Measurements from ENCODE around the gene IFNG-AS1. TPM values are rescaled to one million over a fixed set of nuclear protein-coding genes. Genes with fewer than 3 reads are reported as not detected.

Gene IFNG-AS1
- total and polyA plus RNA-seq, 2 experiments from 2014 or later: not detected

DNA sequence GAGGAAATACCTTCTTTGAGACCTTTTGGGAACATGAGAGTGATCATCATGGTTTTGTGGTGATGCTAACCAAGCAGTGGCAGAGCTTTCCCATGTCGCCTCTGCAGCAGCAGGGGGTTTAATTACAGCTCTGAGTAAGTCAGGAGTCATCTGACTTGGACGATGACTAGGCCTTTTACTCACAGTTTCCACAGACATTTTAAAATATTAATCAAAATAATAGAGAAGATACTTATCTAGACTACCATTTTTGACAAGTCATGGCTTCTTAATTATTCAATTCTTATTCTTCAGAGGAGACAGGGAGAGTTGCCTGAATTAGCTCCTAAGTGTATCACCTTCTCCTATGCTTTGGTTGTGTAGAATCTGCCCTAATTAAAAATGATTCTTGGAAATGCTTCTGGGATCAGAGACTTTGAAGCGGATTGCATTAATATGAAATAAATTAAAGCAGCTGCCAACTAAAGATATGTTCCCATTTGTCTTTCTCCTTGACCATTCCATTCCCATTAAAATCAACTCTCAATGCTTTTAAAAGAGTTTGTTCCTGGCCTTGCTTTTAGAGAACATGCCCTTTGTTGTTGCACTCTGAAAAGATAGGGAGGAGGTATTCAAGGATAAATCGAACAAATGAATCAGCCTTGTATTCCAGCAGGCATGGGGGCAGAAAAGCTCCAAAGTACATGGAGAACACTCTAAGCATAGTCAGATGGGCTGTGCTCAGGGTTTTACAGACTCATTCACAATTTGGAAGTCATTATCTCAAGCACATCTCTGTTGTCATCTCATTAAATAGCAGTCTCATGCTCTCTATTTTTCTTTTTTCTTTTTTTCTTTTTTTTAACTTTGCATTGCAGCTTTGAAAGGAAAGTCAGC is 7.7 kb upstream of the IFNG-AS1 start:
- DNase-seq (ENCODE audit: low spot score): no peak
- H3K9me2 ChIP-seq (replicated peaks; ENCODE audit: insufficient read depth): no peaks in the 10 kb centered on the region
- H2AFZ ChIP-seq: no peak overlapping the region
- no peaks in the 10 kb centered on the region for H3K79me2 ChIP-seq
- H4K20me1 ChIP-seq (ENCODE audit: insufficient read depth, poor library complexity, severe bottlenecking): no peaks in the 10 kb centered on the region
- WGBS (ENCODE audit: low lambda C conversion rate, missing lambda C conversion rate): 75% methylated on average over 4 of the region's 4 CpGs
- no peak overlapping the region for H3K4me3 ChIP-seq
- no peak overlapping the region for H3K4me2 ChIP-seq
- H3K9me3 ChIP-seq (ENCODE audit: low read depth): no peaks in the 10 kb centered on the region
- H3K27me3 ChIP-seq: no peaks in the 10 kb centered on the region
- TF ChIP-seq, protein P1, sequence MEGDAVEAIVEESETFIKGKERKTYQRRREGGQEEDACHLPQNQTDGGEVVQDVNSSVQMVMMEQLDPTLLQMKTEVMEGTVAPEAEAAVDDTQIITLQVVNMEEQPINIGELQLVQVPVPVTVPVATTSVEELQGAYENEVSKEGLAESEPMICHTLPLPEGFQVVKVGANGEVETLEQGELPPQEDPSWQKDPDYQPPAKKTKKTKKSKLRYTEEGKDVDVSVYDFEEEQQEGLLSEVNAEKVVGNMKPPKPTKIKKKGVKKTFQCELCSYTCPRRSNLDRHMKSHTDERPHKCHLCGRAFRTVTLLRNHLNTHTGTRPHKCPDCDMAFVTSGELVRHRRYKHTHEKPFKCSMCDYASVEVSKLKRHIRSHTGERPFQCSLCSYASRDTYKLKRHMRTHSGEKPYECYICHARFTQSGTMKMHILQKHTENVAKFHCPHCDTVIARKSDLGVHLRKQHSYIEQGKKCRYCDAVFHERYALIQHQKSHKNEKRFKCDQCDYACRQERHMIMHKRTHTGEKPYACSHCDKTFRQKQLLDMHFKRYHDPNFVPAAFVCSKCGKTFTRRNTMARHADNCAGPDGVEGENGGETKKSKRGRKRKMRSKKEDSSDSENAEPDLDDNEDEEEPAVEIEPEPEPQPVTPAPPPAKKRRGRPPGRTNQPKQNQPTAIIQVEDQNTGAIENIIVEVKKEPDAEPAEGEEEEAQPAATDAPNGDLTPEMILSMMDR (IDR thresholded peaks at IDR 0.05; ENCODE audit: poor library complexity): no peak
- no peak overlapping the region for H3K27ac ChIP-seq
- no peaks in the 10 kb centered on the region for H3K4me1 ChIP-seq (ENCODE audit: insufficient read depth)
- no peaks in the 10 kb centered on the region for H3K36me3 ChIP-seq (replicated peaks; ENCODE audit: insufficient read depth, low read depth)

DNA sequence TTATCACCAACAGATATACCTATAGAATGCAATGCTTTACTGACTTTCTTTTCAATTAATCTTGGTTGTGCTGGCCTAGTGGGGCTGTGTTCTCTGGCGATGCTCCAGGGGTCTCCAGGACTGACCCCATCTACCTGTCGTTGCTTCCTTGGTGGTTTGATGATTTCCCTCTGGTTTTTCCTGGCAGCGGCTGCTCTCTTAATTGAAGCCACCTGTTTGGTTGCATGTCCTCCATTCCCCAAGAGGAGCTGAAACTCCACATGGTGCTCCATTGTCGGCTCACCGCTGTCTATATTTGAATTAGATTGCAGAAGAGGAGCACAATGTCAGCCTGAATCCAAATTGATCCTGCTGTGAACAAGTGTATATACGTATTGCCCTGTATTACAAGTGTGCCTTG is 7.1 kb upstream of the IFNG-AS1 start:
- Histone ChIP-seq H2AFZ (no peak overlapping the region), H3K4me1 (ENCODE audit: insufficient read depth) (no peaks in the 10 kb centered on the region), H3K27me3 (no peaks in the 10 kb centered on the region), H4K20me1 (ENCODE audit: insufficient read depth, poor library complexity, severe bottlenecking) (no peaks in the 10 kb centered on the region), H3K4me3 (no peak overlapping the region), H3K79me2 (no peaks in the 10 kb centered on the region), H3K27ac (no peak overlapping the region), H3K9me3 (ENCODE audit: low read depth) (no peaks in the 10 kb centered on the region), H3K36me3 (replicated peaks; ENCODE audit: insufficient read depth, low read depth) (no peaks in the 10 kb centered on the region), H3K9me2 (replicated peaks; ENCODE audit: insufficient read depth) (no peaks in the 10 kb centered on the region), H3K4me2 (no peak overlapping the region)
- no peak for TF ChIP-seq EZH2 (IDR thresholded peaks at IDR 0.05; ENCODE audit: borderline replicate concordance)
- TF ChIP-seq EZH2phosphoT487 (IDR thresholded peaks at IDR 0.05; ENCODE audit: low read depth, severe bottlenecking, unreplicated experiment): no peak
- TF ChIP-seq, protein P1 (IDR thresholded peaks at IDR 0.05; ENCODE audit: poor library complexity): no peak
- no peak for DNase-seq (ENCODE audit: low spot score)
- 60% methylated on average over 6 of the region's 6 CpGs for WGBS (ENCODE audit: low lambda C conversion rate, missing lambda C conversion rate)

DNA sequence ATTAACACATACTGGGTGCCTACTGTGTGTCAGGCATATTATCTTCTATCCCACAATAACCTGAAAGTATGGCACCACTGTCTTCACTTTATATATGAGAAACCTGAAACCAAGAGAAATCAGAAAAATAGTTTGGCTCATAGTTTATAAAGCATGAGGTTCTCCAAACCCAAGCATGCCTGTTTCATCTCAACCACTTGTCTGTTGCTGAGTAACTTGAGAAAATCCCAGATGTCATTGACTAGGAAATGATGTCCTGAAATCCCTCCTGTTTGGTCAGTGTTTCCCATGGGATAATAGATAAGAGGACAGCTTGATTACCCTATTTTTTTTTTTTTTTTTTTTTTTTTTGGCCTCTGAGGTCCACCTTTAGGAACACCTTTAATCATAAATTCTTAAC is 2.6 kb upstream of the IFNG-AS1 start:
- H3K4me2 ChIP-seq: no peak overlapping the region
- no peaks in the 10 kb centered on the region for H4K20me1 ChIP-seq (ENCODE audit: insufficient read depth, poor library complexity, severe bottlenecking)
- no peak for DNase-seq (ENCODE audit: low spot score)
- no peaks in the 10 kb centered on the region for H3K4me1 ChIP-seq (ENCODE audit: insufficient read depth)
- H3K4me3 ChIP-seq: no peak overlapping the region
- no peaks in the 10 kb centered on the region for H3K9me3 ChIP-seq (ENCODE audit: low read depth)
- H3K27me3 ChIP-seq: no peaks in the 10 kb centered on the region
- H3K36me3 ChIP-seq (replicated peaks; ENCODE audit: insufficient read depth, low read depth): no peaks in the 10 kb centered on the region
- no peaks in the 10 kb centered on the region for H3K79me2 ChIP-seq
- H3K9me2 ChIP-seq (replicated peaks; ENCODE audit: insufficient read depth): no peaks in the 10 kb centered on the region
- H3K27ac ChIP-seq: no peak overlapping the region
- H2AFZ ChIP-seq: no peak overlapping the region
- TF ChIP-seq, protein P1 (IDR thresholded peaks at IDR 0.05; ENCODE audit: poor library complexity): no peak
- TF ChIP-seq EZH2phosphoT487 (IDR thresholded peaks at IDR 0.05; ENCODE audit: low read depth, severe bottlenecking, unreplicated experiment): no peak
- TF ChIP-seq EZH2 (IDR thresholded peaks at IDR 0.05; ENCODE audit: borderline replicate concordance): no peak

Measured in hepatocyte (in vitro differentiated cells).